Tibial nerve (tissue), 4 donors: ENCODE measurements around the gene ALDH1L1. TPM values are rescaled to one million over a fixed set of nuclear protein-coding genes. Genes with fewer than 3 reads are reported as not detected.

ENCODE experiments used
- DNase-seq, 2 donors: peaks; one replicate each; pipeline ENCODE4 v3.0.0-alpha.2; 2019; ENCODE audit warnings: low spot score in 2 of 2
- H3K27ac ChIP-seq, 4 donors: fragments of 200-600 bp; sonication (generic) in 3 of 4; one replicate each; pipeline ENCODE4 v1.5.1; 2017 to 2019; ENCODE audit warnings: mild to moderate bottlenecking in 1 of 4
- H3K27me3 ChIP-seq, 2 donors: fragments of 200-600 bp; sonication (generic) in 1 of 2; one replicate each; pipeline versions ENCODE4 v1.5.1 to v1.6.0; 2017 to 2019
- H3K36me3 ChIP-seq, 3 donors: fragments of 200-600 bp; sonication (generic); one replicate each; pipeline ENCODE4 v1.5.1; 2018 to 2019
- H3K4me1 ChIP-seq, 4 donors: fragments of 200-600 bp; sonication (generic) in 3 of 4; one replicate each; pipeline ENCODE4 v1.5.1; 2017 to 2019
- H3K4me3 ChIP-seq, 4 donors: fragments of 200-600 bp; sonication (generic) in 3 of 4; one replicate each; pipeline ENCODE4 v1.5.1; 2017 to 2019; ENCODE audit warnings: mild to moderate bottlenecking in 1 of 4, moderate library complexity in 1 of 4
- H3K9me3 ChIP-seq, 4 donors: fragments of 200-600 bp; sonication (generic) in 3 of 4; one replicate each; pipeline ENCODE4 v1.5.1; 2017 to 2019
- CTCF ChIP-seq, 5 experiments: fragments of 200-600 bp in 3 of 5; fragments of 450-650 bp in 2 of 5; sonication (generic) in 3 of 5; IDR thresholded peaks; one replicate each; pipeline ENCODE4 v1.5.1; 2016 to 2019; ENCODE audit warnings: antibody characterized with exemption in 5 of 5, mild to moderate bottlenecking in 3 of 5, moderate library complexity in 2 of 5
- EP300 ChIP-seq, 2 donors: sonication (generic); formaldehyde crosslinking; IDR thresholded peaks; one replicate each; pipeline ENCODE4 v1.6.1; 2017; ENCODE audit warnings: antibody characterized with exemption in 2 of 2, mild to moderate bottlenecking in 1 of 2
- POLR2A ChIP-seq, 2 donors: fragments of 450-650 bp; IDR thresholded peaks; one replicate each; pipeline ENCODE4 v1.6.1; 2017; ENCODE audit warnings: antibody characterized with exemption in 2 of 2, mild to moderate bottlenecking in 2 of 2, moderate library complexity in 2 of 2
- WGBS, 2 donors: methylation state at CpG; one replicate each; pipeline ENCODE4 v1.1.5; 2018; 5-methylcytosine and 5-hydroxymethylcytosine counted together
- total RNA-seq, 4 donors: library from RNA; depleted of rRNA; stranded (reverse); fragments of >200 nt; gene quantifications; one replicate each; pipeline ENCODE4 v1.1.0, GENCODE V29; 2016

Gene ALDH1L1
- total RNA-seq, 4 donors from 2014 or later: 34.5 to 87.3 (median 50.8) TPM

DNA sequence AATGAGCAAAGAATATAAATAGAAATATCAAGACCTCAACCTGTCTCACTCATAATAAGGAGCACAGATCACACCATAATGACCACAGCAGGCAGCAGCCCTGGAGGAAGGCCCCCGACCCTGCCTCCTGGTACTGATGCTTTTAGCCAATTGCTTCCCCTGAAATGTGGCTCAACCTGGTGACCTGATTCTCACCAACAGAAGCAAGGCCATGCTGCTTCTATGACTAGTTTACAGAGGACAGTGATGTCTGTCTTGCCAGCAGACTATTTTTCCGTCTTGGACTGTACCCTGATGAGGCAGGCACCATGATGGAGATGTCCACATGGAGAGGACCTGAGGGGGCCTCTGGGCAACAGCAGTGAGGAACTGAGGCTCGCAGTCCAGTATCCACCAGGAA is 114.5 kb downstream of the ALDH1L1 start:
- Histone ChIP-seq H3K4me3 (no peak overlapping the region), H3K4me1 (no peaks in the 10 kb centered on the region), H3K36me3 (peaks cover 0 to 32% (median 0%) of the 10 kb centered on the region in 3 donors), H3K27ac (no peak overlapping the region), H3K27me3 (no peaks in the 10 kb centered on the region), H3K9me3 (no peaks in the 10 kb centered on the region)
- 85 to 87% methylated on average over 3 of the region's 3 CpGs for WGBS, 2 donors
- TF ChIP-seq EP300 (IDR thresholded peaks at IDR 0.05) (no peak), CTCF (IDR thresholded peaks at IDR 0.05) (no peak), POLR2A (IDR thresholded peaks at IDR 0.05) (no peak)
- no peak for DNase-seq

GRCh38 chr3:126064627-126065258 is 115.6 kb downstream of the ALDH1L1 start:
- Histone ChIP-seq H3K36me3 (peaks cover 0 to 32% (median 0%) of the 10 kb centered on the region in 3 donors), H3K9me3 (no peaks in the 10 kb centered on the region), H3K27ac (no peak overlapping the region), H3K4me3 (no peak overlapping the region), H3K27me3 (no peaks in the 10 kb centered on the region), H3K4me1 (no peaks in the 10 kb centered on the region)
- 52 to 67% methylated on average over 10 of the region's 10 CpGs for WGBS, 2 donors
- TF ChIP-seq POLR2A (IDR thresholded peaks at IDR 0.05) (no peak), CTCF (IDR thresholded peaks at IDR 0.05) (no peak), EP300 (IDR thresholded peaks at IDR 0.05) (no peak)
- no peak for DNase-seq

GRCh38 chr3:126063358-126063965 is 116.9 kb downstream of the ALDH1L1 start:
- H3K27me3 ChIP-seq: no peaks in the 10 kb centered on the region
- H3K4me3 ChIP-seq: no peak overlapping the region
- DNase-seq: no peak
- TF ChIP-seq EP300 (IDR thresholded peaks at IDR 0.05) (no peak), POLR2A (IDR thresholded peaks at IDR 0.05) (no peak), CTCF (IDR thresholded peaks at IDR 0.05) (no peak)
- no peaks in the 10 kb centered on the region for H3K9me3 ChIP-seq
- WGBS, 2 donors: 81 to 95% methylated on average over 4 to 7 of the region's 8 CpGs
- peaks cover 0 to 5% (median 0%) of the 10 kb centered on the region in 4 donors for H3K4me1 ChIP-seq
- peaks cover 0 to 32% (median 0%) of the 10 kb centered on the region in 3 donors for H3K36me3 ChIP-seq
- no peak overlapping the region for H3K27ac ChIP-seq

GRCh38 chr3:126061301-126062032 is 118.9 kb downstream of the ALDH1L1 start:
- peaks cover 0 to 21% (median 3%) of the 10 kb centered on the region in 4 donors for H3K4me1 ChIP-seq
- H3K9me3 ChIP-seq: no peaks in the 10 kb centered on the region
- H3K27me3 ChIP-seq: no peaks in the 10 kb centered on the region
- no peak for DNase-seq
- H3K4me3 ChIP-seq: no peak overlapping the region
- no peak overlapping the region for H3K27ac ChIP-seq
- H3K36me3 ChIP-seq: peaks cover 0 to 15% (median 0%) of the 10 kb centered on the region in 3 donors
- WGBS, 2 donors: 82 to 87% methylated on average over 8 of the region's 8 CpGs
- TF ChIP-seq CTCF (IDR thresholded peaks at IDR 0.05) (no peak), POLR2A (IDR thresholded peaks at IDR 0.05) (no peak), EP300 (IDR thresholded peaks at IDR 0.05) (no peak)
